ENCODE measurements around the gene FBXL16. TPM values are rescaled to one million over a fixed set of nuclear protein-coding genes. Genes with fewer than 3 reads are reported as not detected.

Gene FBXL16
- total and polyA plus RNA-seq, 2 donors (not counting 3 experiments of a cell fraction or from before 2014, with no cell fraction given) = 0.07 to 0.22 TPM

DNA sequence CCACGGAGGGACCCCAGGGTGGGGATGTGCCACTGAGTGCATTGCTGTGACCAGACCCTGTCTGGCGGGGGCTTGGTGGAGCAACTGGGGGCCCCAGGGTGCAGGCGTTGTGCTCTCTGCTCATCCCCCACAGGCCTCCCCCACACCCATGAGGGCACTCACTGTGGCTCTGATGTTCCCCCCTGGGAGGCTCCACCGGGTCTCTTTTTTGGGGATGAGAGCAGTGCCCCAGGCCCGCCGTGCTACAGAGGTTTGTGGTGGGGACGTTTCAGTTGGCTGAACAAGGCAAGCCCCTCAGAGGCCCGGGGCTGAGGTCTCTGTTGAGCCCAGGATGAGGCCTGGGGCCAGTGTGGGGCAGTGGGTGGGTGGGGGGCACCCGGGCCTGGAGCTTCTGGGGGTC lies 18.1 kb upstream of the FBXL16 start:
- Histone ChIP-seq H3K9ac (replicated peaks; ENCODE audit: extremely low read depth, insufficient read depth, low read length) (no peak overlapping the region), H3K4me1 (ENCODE audit: control insufficient read depth, extremely low read depth, insufficient read depth, low read length) (peaks cover 27% of the 10 kb centered on the region)
- no peak for DNase-seq (ENCODE audit: low read depth, low spot score)

More for the DNA sequence above, 18.1 kb upstream of the FBXL16 start:
- Histone ChIP-seq H4K20me1 (replicated peaks; ENCODE audit: control insufficient read depth, extremely low read depth, insufficient read depth, low read length) (no peaks in the 10 kb centered on the region), H3K4me3 (replicated peaks in 1 of 3; ENCODE audit: insufficient read depth in 1 of 3, low read depth in 1 of 3, low read length in 3 of 3) (no peak overlapping the region), H3K27me3 (ENCODE audit: control insufficient read depth in 2 of 2, insufficient read depth in 2 of 2, low read length in 2 of 2) (no peaks in the 10 kb centered on the region), H2AFZ (ENCODE audit: low read depth, low read length) (no peak overlapping the region), H3K79me2 (ENCODE audit: control insufficient read depth, insufficient read depth, low read length) (no peaks in the 10 kb centered on the region), H3K9me3 (replicated peaks; ENCODE audit: control insufficient read depth, insufficient read depth, low read length) (no peaks in the 10 kb centered on the region), H3K36me3 (ENCODE audit: control insufficient read depth in 2 of 2, extremely low read depth in 1 of 2, insufficient read depth in 2 of 2, low read length in 2 of 2) (no peaks in the 10 kb centered on the region), H3K4me2 (ENCODE audit: insufficient read depth, low read length) (no peak overlapping the region), H3K27ac (ENCODE audit: insufficient read depth, low read depth, low read length) (no peak overlapping the region), H3K9me1 (replicated peaks; ENCODE audit: control insufficient read depth, extremely low read depth, insufficient read depth, low read length) (no peaks in the 10 kb centered on the region)
- no TSS peak for BruUV-seq (replicated peaks)
- no peak for TF ChIP-seq JUN (IDR thresholded peaks at IDR 0.05; ENCODE audit: borderline replicate concordance, insufficient read depth, insufficient read length, low read depth)
- no peak for TF ChIP-seq POLR2AphosphoS5 (IDR thresholded peaks at IDR 0.05; ENCODE audit: insufficient read depth, low read depth, low read length)
- TF ChIP-seq, protein P1, sequence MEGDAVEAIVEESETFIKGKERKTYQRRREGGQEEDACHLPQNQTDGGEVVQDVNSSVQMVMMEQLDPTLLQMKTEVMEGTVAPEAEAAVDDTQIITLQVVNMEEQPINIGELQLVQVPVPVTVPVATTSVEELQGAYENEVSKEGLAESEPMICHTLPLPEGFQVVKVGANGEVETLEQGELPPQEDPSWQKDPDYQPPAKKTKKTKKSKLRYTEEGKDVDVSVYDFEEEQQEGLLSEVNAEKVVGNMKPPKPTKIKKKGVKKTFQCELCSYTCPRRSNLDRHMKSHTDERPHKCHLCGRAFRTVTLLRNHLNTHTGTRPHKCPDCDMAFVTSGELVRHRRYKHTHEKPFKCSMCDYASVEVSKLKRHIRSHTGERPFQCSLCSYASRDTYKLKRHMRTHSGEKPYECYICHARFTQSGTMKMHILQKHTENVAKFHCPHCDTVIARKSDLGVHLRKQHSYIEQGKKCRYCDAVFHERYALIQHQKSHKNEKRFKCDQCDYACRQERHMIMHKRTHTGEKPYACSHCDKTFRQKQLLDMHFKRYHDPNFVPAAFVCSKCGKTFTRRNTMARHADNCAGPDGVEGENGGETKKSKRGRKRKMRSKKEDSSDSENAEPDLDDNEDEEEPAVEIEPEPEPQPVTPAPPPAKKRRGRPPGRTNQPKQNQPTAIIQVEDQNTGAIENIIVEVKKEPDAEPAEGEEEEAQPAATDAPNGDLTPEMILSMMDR (IDR thresholded peaks at IDR 0.05; ENCODE audit: extremely low read depth in 1 of 2, insufficient read depth in 1 of 2, low read depth in 1 of 2, low read length in 2 of 2) = no peak
- no peak for TF ChIP-seq MYC (IDR thresholded peaks at IDR 0.05; ENCODE audit: low read depth, low read length)
- TF ChIP-seq, protein P2, sequence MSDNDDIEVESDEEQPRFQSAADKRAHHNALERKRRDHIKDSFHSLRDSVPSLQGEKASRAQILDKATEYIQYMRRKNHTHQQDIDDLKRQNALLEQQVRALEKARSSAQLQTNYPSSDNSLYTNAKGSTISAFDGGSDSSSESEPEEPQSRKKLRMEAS (IDR thresholded peaks at IDR 0.05; ENCODE audit: insufficient read depth, insufficient read length) = no peak
- no peak for TF ChIP-seq POLR2A (IDR thresholded peaks at IDR 0.05; ENCODE audit: low read depth, low read length)
- no peak for TF ChIP-seq GATA2 (IDR thresholded peaks at IDR 0.05; ENCODE audit: insufficient read depth, insufficient read length, low read depth, low read length)
- TF ChIP-seq FOS (IDR thresholded peaks at IDR 0.05; ENCODE audit: borderline replicate concordance, insufficient read depth, low read length) = no peak
- no peak for TF ChIP-seq EZH2 (IDR thresholded peaks at IDR 0.05; ENCODE audit: borderline replicate concordance, low read depth, low read length, severe bottlenecking)
- ChIA-PET CTCF (interaction anchor here (1.4 to 5.7 kb wide), 2 partner anchors 8 to 64 kb away, joined by 4 to 34 read pairs; partner anchors contain the start of genes CHTF18, METRN and RPUSD1), POLR2A (no interaction called here)
- dilution Hi-C loops (cut with MboI; ENCODE audit: extremely low pct_ligation_motif_present, low sequenced_read_pairs) (no loop called here), intact Hi-C loops (cut with micrococcal nuclease) (no loop called here)
- FAIRE-seq = no peak
